MM.1S (cell line): ENCODE measurements around the gene APOL5.
"Not testable (repeated sequence)": the region's sequence is repeated elsewhere in the genome, so short reads cannot be mapped to it uniquely, and the experiment has no call there.

Experiments used
- DNase-seq: peaks from one replicate; pipeline ENCODE4 v3.0.0-alpha.2; 2015
- H2AFZ ChIP-seq: fragments of 300-600 bp; sonication (generic); 2 replicates; pipeline ENCODE4 v1.6.0; 2016; ENCODE audit warnings: antibody characterized with exemption, low read length
- H3F3A ChIP-seq: fragments of 300-600 bp; sonication (generic); 2 replicates; pipeline ENCODE4 v1.6.1; 2016; ENCODE audit warnings: mild to moderate bottlenecking, antibody characterized with exemption, low read length, moderate library complexity, mixed read lengths; ENCODE audit not compliant: insufficient read depth
- H3K27ac ChIP-seq: fragments of 300-600 bp; sonication (generic); 2 replicates; pipeline ENCODE4 v1.5.1; 2016; ENCODE audit warnings: mild to moderate bottlenecking, low read length
- H3K27me3 ChIP-seq: fragments of 300-600 bp; sonication (generic); replicated peaks from 2 replicates; pipeline ENCODE4 v1.6.0; 2016; ENCODE audit warnings: low read length; ENCODE audit not compliant: insufficient read depth
- H3K36me3 ChIP-seq: fragments of 300-600 bp; sonication (generic); replicated peaks from 2 replicates; pipeline ENCODE4 v1.6.1; 2016; ENCODE audit warnings: mild to moderate bottlenecking, low read length, mixed read lengths; ENCODE audit not compliant: insufficient read depth
- H3K4me1 ChIP-seq: fragments of 300-600 bp; sonication (generic); 2 replicates; pipeline ENCODE4 v1.6.1; 2016; ENCODE audit warnings: low read length, mixed read lengths
- H3K4me2 ChIP-seq: fragments of 300-600 bp; sonication (generic); 2 replicates; pipeline ENCODE4 v1.6.0; 2016; ENCODE audit warnings: low read depth, low read length
- H3K4me3 ChIP-seq: fragments of 300-600 bp; sonication (generic); 2 replicates; pipeline ENCODE4 v1.5.1; 2016; ENCODE audit warnings: low read length, mixed read lengths
- H3K79me2 ChIP-seq: fragments of 300-600 bp; sonication (generic); 2 replicates; pipeline ENCODE4 v1.6.1; 2016; ENCODE audit warnings: mixed run types, low read length, mixed read lengths
- H3K9ac ChIP-seq: fragments of 300-600 bp; sonication (generic); 2 replicates; pipeline ENCODE4 v1.6.1; 2016; ENCODE audit warnings: low read length, mixed read lengths
- H3K9me2 ChIP-seq: fragments of 300-600 bp; sonication (generic); replicated peaks from 2 replicates; pipeline ENCODE4 v1.6.1; 2016; ENCODE audit warnings: mild to moderate bottlenecking, low read length, mixed read lengths; ENCODE audit not compliant: insufficient read depth
- H3K9me3 ChIP-seq: fragments of 300-600 bp; sonication (generic); replicated peaks from 2 replicates; pipeline ENCODE4 v1.6.1; 2016; ENCODE audit warnings: mild to moderate bottlenecking, low read length, mixed read lengths; ENCODE audit not compliant: insufficient read depth
- H4K20me1 ChIP-seq: fragments of 300-600 bp; sonication (generic); 2 replicates; pipeline ENCODE4 v1.6.1; 2016; ENCODE audit warnings: mild to moderate bottlenecking, low read length, moderate library complexity, mixed read lengths; ENCODE audit not compliant: insufficient read depth
- CTCF ChIP-seq: fragments of 300-600 bp; sonication (generic); IDR thresholded peaks from 2 replicates; pipeline ENCODE4 v1.5.1; 2016; ENCODE audit warnings: antibody characterized with exemption, low read length, mixed read lengths
- EZH2 ChIP-seq: fragments of 300-600 bp; sonication (generic); optimal IDR thresholded peaks from 2 replicates; pipeline ENCODE3; 2017; ENCODE audit warnings: low read depth, mild to moderate bottlenecking, antibody characterized with exemption, low read length, mixed read lengths
- EZH2phosphoT487 ChIP-seq: fragments of 300-600 bp; sonication (generic); IDR thresholded peaks from 2 replicates; pipeline ENCODE4 v1.6.1; 2018; ENCODE audit warnings: antibody characterized with exemption, low read length

APOL5 gene

GRCh38 chr22:35717572-35717971, at the start of gene APOL5:
Gene APOL5 (plus strand): TSS chr22:35717872. CDS start chr22:35717872, 0 bp downstream.
- Histone ChIP-seq H4K20me1 (no peaks in the 10 kb centered on the region), H3K4me1 (no peaks in the 10 kb centered on the region), H2AFZ (no peak within 1 kb of the TSS), H3K4me3 (no peak within 1 kb of the TSS), H3K27me3 (no peaks in the 10 kb centered on the region), H3F3A (no peaks in the 10 kb centered on the region), H3K36me3 (no peaks in the 10 kb centered on the region), H3K9me3 (no peaks in the 10 kb centered on the region), H3K9me2 (no peaks in the 10 kb centered on the region), H3K79me2 (no peaks in the 10 kb centered on the region), H3K27ac (no peak within 1 kb of the TSS), H3K4me2 (no peak within 1 kb of the TSS), H3K9ac (no peak within 1 kb of the TSS)
- TF ChIP-seq EZH2phosphoT487 (no peak), EZH2 (no peak), CTCF (no peak)
- no peak for DNase-seq

GRCh38 chr22:35674335-35674734, 43.3 kb upstream of the APOL5 start:
- no peak overlapping the region for H3K9ac ChIP-seq
- no peak overlapping the region for H2AFZ ChIP-seq
- no peak overlapping the region for H3K4me2 ChIP-seq
- H3K79me2 ChIP-seq, result no peaks in the 10 kb centered on the region
- no peaks in the 10 kb centered on the region for H3K9me2 ChIP-seq
- H4K20me1 ChIP-seq, result no peaks in the 10 kb centered on the region
- H3K4me3 ChIP-seq, result no peak overlapping the region
- H3K27ac ChIP-seq, result no peak overlapping the region
- H3K9me3 ChIP-seq, result no peaks in the 10 kb centered on the region
- H3K36me3 ChIP-seq, result no peaks in the 10 kb centered on the region
- H3K27me3 ChIP-seq, result no peaks in the 10 kb centered on the region
- no peak for DNase-seq
- H3F3A ChIP-seq, result no peaks in the 10 kb centered on the region
- no peaks in the 10 kb centered on the region for H3K4me1 ChIP-seq
- TF ChIP-seq EZH2phosphoT487, result no peak
- no peak for TF ChIP-seq CTCF
- no peak for TF ChIP-seq EZH2

- H3K4me2 ChIP-seq, H3K4me3 ChIP-seq, H3K27me3 ChIP-seq, H3K4me1 ChIP-seq, H3F3A ChIP-seq, H3K9me2 ChIP-seq, H2AFZ ChIP-seq, H3K79me2 ChIP-seq, DNase-seq, H3K36me3 ChIP-seq, H3K27ac ChIP-seq, H3K9ac ChIP-seq, H4K20me1 ChIP-seq, H3K9me3 ChIP-seq: not testable (repeated sequence)
Measured at GRCh38 chr22:35676065-35676464, 41.6 kb upstream of the APOL5 start.

GRCh38 chr22:35677460-35678187, 40.0 kb upstream of the APOL5 start:
- Histone ChIP-seq H3F3A (no peaks in the 10 kb centered on the region), H3K9me2 (no peaks in the 10 kb centered on the region), H3K36me3 (no peaks in the 10 kb centered on the region), H3K9ac (no peak overlapping the region), H3K4me2 (no peak overlapping the region), H2AFZ (no peak overlapping the region), H3K9me3 (no peaks in the 10 kb centered on the region), H3K27ac (no peak overlapping the region), H3K79me2 (no peaks in the 10 kb centered on the region), H3K4me3 (no peak overlapping the region), H4K20me1 (no peaks in the 10 kb centered on the region), H3K4me1 (no peaks in the 10 kb centered on the region), H3K27me3 (no peaks in the 10 kb centered on the region)
- DNase-seq, result no peak
- no peak for TF ChIP-seq CTCF
- TF ChIP-seq EZH2, result no peak
- TF ChIP-seq EZH2phosphoT487, result no peak
